Activated T-helper 17 cell treated with anti-CD3 and anti-CD28 coated beads, Interleukin-2, amount 50 U/mL, for 72 hours (primary cell): ENCODE results near the gene INTS11. TPM values are rescaled to one million over a fixed set of nuclear protein-coding genes. Genes with fewer than 3 reads are reported as not detected.

Experiments used
- ATAC-seq: fragments of 150-1000 bp; cut with Tn5 transposase; replicated peaks from 2 replicates; pipeline ENCODE4 v1.10.0; 2021; ENCODE audit warnings: mild to moderate bottlenecking, moderate library complexity
- H3K27ac Mint-ChIP-seq: one replicate; pipeline ENCODE4 v1.8.0; 2022; ENCODE audit warnings: mixed read lengths
- H3K27me3 Mint-ChIP-seq: one replicate; pipeline ENCODE4 v1.8.0; 2022; ENCODE audit warnings: mixed read lengths
- H3K36me3 Mint-ChIP-seq: one replicate; pipeline ENCODE4 v1.8.0; 2022; ENCODE audit warnings: low read depth, mild to moderate bottlenecking, mixed read lengths
- H3K4me1 Mint-ChIP-seq: one replicate; pipeline ENCODE4 v1.8.0; 2022; ENCODE audit warnings: mixed read lengths
- H3K4me3 Mint-ChIP-seq: one replicate; pipeline ENCODE4 v1.8.0; 2022; ENCODE audit warnings: mild to moderate bottlenecking, mixed read lengths
- H3K9me3 Mint-ChIP-seq: one replicate; pipeline ENCODE4 v1.8.0; 2022; ENCODE audit warnings: mixed read lengths
- total RNA-seq, 2 donors: library from RNA; stranded (reverse); gene quantifications; one replicate each; pipeline ENCODE4 v1.2.3, GENCODE V29; 2022

Gene INTS11
- total RNA-seq, 2 donors from 2014 or later: 122 to 125 TPM

DNA sequence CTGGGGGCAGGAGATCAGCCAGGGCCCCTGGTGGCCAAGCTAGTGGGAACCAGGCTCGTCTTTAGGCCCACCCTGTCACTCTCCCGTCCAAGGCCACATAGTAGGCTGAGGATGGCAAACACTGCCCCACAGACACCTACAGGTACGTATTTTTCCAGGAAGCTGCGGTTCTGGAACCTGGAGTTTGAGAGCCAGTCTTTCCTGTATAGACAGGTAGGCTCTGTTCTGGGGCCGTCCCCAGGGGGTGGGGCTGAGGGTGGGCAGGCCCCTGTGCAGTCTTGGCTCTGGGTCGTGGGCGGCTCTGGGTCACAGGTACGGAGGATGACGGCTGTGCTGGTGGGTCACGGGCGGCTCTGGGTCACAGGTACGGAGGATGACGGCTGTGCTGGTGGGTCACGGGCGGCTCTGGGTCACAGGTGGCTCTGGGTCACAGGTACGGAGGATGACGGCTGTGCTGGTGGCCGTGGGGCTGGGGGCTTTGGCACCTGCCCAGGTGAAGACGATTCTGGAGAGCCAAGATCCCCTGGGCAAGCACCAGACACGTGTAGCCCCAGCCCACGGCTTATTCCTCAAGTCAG lies 13.9 kb downstream of the INTS11 start:
- H3K9me3 Mint-ChIP-seq: no peaks in the 10 kb centered on the region
- peak overlapping the region; percentile 69 for H3K4me3 Mint-ChIP-seq
- H3K36me3 Mint-ChIP-seq: peaks cover 31% of the 10 kb centered on the region
- H3K27me3 Mint-ChIP-seq: no peaks in the 10 kb centered on the region
- H3K4me1 Mint-ChIP-seq: no peaks in the 10 kb centered on the region
- no peak for ATAC-seq
- H3K27ac Mint-ChIP-seq: no peak overlapping the region

DNA sequence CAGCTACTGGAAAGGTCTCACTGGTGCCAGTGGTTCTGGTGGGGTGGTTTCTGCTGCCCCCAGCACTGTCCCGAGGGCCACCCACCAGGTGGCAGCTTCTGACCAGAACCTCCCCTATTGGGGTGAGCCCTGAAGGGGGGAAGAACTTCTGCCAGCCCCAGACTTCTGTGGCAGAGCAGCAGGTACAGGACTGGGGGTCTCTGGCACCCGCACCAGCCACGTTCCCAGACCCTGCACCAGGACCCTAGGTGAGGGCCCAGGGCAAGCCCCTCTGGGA lies 14.4 kb downstream of the INTS11 start:
- Mint-ChIP-seq H3K4me3 (peak overlapping the region; percentile 69), H3K27me3 (no peaks in the 10 kb centered on the region), H3K27ac (no peak overlapping the region), H3K4me1 (no peaks in the 10 kb centered on the region), H3K36me3 (peaks cover 26% of the 10 kb centered on the region), H3K9me3 (no peaks in the 10 kb centered on the region)
- no peak for ATAC-seq

DNA sequence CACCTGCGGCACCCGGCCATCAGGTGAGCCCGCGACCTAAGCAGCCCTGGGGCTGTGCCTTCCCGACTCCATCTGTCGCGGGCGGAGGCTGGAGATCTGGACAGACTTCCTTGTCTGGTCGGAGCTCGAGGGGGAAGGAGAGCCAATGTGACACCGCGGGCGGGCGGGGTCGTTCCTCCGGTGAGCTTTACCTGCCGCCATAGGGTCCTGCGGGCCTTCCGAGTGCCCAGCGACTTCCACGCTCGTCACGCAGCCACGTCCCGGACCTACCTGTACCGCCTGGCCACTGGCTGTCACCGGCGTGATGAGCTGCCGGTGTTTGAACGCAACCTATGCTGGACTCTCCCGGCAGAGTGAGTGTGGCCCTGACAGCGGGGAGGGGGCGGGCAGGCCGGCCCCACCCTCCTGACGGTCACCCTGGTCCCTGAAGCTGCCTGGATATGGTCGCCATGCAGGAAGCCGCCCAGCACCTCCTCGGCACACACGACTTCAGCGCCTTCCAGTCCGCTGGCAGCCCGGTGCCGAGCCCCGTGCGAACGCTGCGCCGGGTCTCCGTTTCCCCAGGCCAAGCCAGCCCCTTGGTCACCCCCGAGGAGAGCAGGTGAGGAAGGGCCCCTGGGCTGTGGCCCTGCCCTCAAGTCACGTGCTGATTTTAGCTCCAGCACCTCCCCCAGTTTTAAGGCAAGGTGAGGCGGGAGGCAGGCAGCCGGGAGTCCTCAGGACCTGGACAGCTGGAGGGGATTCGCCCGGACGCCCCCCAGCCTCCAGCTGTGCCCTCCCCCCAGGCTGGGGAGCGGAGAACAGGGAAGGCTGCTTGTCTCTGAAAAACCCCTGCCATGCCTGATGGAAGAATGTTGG lies 15.0 kb downstream of the INTS11 start:
- H3K9me3 Mint-ChIP-seq: no peaks in the 10 kb centered on the region
- no peaks in the 10 kb centered on the region for H3K4me1 Mint-ChIP-seq

DNA sequence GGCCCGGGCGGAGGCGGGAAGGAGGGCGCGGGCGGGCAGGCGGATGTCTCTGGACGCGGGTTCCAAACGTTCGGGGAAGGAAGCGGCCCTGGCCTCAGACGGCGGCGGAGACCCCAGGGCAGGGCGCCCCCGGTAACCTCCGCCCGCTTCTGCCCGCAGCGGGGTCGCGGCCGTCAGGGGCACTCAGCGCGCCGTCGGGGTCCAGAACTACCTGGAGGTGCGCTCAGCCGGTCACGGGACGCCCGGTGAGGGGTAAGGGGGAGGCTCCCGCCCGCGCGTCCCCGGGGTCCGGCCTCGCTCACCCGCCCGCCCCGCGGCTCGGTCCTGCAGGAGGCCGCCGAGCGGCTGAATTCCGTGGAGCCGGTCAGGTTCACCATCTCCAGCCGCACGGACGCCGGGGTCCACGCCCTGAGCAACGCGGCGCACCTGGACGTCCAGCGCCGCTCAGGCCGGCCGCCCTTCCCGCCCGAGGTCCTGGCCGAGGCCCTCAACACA lies 15.7 kb downstream of the INTS11 start:
- Mint-ChIP-seq H3K4me1 (no peaks in the 10 kb centered on the region), H3K27me3 (no peaks in the 10 kb centered on the region), H3K4me3 (peak overlapping the region; percentile 69), H3K9me3 (no peaks in the 10 kb centered on the region), H3K27ac (no peak overlapping the region), H3K36me3 (peaks cover 20% of the 10 kb centered on the region)
- ATAC-seq: no peak

More for the DNA sequence above, 15.0 kb downstream of the INTS11 start:
- Mint-ChIP-seq H3K4me3 (peak overlapping the region; percentile 69), H3K27me3 (no peaks in the 10 kb centered on the region), H3K27ac (no peak overlapping the region), H3K36me3 (peaks cover 22% of the 10 kb centered on the region)
- no peak for ATAC-seq

DNA sequence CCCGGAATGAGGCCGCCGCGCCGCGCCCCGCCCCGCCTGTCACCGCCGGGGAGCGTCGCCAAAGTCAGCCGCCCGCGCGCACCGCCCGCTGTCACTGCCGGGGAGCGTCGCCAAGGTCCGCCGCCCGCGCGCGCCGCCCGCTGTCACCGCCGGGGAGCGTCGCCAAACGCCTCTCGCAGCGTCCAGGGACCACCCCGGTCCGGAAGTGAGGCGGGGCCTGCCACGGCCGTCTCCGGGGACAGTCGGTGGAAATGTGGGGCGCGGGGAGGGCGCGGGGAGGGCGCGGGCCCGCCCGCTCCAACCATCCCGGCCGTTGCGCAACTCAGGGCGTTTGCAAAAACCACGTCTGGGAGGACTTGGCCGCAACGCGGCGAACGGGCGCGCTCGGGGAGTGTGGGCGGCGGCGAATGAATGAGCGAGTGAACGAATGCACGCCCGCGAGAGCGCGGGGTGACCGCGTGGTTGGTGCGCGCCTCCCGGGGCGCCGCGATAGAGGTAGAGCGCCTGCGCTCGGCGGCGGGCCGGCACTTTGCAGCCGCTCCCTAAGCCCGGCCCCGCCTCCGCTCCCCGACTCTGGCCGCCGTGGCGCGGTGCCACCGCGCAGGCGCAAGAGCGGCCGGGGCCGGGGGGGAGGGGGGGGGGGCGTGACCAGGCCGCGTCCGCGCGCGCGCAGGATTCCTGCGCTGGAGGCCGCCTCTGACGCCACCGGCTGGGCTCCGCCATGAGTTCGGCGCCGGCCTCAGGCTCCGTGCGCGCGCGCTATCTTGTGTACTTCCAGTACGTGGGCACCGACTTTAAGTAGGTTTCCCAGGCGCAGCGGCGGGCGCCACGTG lies 16.3 kb downstream of the INTS11 start, which contains the start of the genes ACAP3 and PUSL1:
Gene ACAP3, minus strand, starts transcription at position 8 of the 833 bp plus-strand sequence. CDS start 115 bp downstream, outside the sequence.
Gene PUSL1, plus strand, starts transcription at position 675 of the 833 bp plus-strand sequence. Its CDS starts 47 bp downstream, at position 722.
- Mint-ChIP-seq H3K9me3 (no peaks in the 10 kb centered on the region), H3K4me1 (no peaks in the 10 kb centered on the region), H3K36me3 (peaks cover 14% of the 10 kb centered on the region), H3K27ac (peak within 1 kb of the TSS; percentile 84), H3K4me3 (peak within 1 kb of the TSS; percentile 86), H3K27me3 (no peaks in the 10 kb centered on the region)
- peak; percentile 79 for ATAC-seq

DNA sequence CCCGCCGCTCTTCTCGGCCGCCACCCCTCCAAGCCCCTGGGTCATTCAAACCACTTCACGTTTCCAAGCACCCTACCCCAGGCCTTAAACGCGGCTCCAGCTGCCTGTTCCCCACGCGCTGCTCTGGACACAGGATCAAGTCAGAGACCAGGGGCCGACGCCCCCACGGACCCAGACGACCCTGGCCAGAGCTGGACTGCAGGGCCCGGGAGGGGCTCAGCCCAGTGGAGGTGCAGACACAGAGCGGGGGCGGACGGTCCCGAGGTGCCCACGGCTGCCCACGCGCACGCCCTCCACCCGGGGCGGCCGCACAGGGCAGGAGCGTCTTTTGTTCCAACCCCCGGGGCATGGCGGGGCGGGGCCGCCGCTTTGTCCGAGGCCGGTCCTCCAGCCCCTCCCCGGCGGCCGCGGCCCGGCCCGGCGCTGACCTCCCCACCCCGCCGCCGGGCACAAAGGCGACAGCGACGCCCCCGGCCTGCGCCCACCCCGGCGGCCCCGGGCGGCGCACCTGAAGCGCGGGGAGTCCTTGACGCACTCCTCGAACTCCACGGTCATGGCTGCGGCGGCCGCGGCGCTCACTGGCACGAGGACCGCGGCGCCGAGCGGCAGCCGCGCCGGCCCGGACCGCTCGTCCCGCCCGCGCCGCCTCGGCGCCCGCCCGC lies 17.1 kb downstream of the INTS11 start:
- ATAC-seq: no peak
- H3K27ac Mint-ChIP-seq: peak overlapping the region; percentile 84

DNA sequence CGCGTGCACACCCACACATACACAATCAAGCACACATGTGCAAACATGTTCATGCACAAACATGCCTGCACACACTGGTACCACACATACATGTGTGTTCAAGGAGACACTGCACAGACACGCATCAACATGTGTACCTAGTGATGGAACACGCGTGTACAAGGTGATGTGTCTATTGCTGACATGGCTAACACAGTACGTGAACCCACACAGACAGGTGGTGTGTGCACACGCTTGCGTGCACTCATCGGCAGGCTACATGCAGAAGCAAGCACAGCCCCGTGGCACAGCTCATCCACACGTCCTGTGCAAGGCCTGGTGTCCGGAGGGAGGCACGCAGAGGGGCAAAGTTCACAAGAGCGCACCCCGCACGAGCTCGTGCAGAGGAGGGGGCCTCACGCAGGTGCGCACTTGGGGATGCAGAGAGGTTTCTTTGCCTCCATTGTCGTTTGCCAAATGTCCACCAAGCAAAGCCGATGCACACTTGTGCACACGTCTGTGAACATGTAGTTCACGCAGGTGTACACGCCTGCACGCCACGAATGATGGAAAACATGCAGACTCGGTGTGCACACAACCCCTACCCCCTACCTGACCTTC lies 17.7 kb downstream of the INTS11 start:
- Mint-ChIP-seq H3K4me3 (peak overlapping the region; percentile 86), H3K27ac (peak overlapping the region; percentile 84), H3K9me3 (no peaks in the 10 kb centered on the region), H3K36me3 (peaks cover 7% of the 10 kb centered on the region), H3K27me3 (no peaks in the 10 kb centered on the region), H3K4me1 (no peaks in the 10 kb centered on the region)
- no peak for ATAC-seq

More for the DNA sequence above, 17.1 kb downstream of the INTS11 start:
- Mint-ChIP-seq H3K4me3 (peak overlapping the region; percentile 86), H3K9me3 (no peaks in the 10 kb centered on the region), H3K4me1 (no peaks in the 10 kb centered on the region), H3K36me3 (peaks cover 7% of the 10 kb centered on the region), H3K27me3 (no peaks in the 10 kb centered on the region)

DNA sequence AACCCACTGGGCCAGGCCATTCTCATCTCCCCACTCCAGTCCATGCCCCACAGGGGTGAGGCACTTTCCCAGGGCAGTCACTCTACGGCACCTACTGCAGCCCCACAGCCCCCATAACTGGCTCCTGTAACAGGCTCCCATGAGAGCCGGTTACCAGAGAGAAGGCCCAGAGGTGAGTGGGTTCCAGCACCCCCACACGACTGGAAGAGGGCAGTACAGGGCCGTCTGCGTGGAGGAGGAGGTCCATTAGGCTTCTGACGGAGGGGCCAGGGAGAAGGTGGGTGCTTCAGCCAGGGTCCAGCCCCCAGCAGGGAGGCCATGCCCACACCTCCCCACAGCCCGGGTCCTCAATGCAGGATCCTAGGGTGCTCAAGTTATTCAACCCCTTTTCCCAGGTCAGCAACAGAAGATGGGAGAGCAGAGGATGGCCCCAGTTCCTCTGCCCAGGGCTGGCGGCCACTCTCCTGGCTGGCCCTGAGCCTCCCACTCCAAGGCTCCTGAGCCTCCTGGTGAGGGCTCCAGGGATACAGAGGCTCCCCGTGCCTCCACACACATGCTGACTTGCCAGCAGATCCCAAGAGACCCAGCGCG lies 18.3 kb downstream of the INTS11 start:
- peak overlapping the region; percentile 86 for H3K4me3 Mint-ChIP-seq
- H3K36me3 Mint-ChIP-seq: peaks cover 1% of the 10 kb centered on the region
- no peak for ATAC-seq
- H3K4me1 Mint-ChIP-seq: no peaks in the 10 kb centered on the region
- no peaks in the 10 kb centered on the region for H3K27me3 Mint-ChIP-seq
- H3K27ac Mint-ChIP-seq: peak overlapping the region; percentile 84
- H3K9me3 Mint-ChIP-seq: no peaks in the 10 kb centered on the region

DNA sequence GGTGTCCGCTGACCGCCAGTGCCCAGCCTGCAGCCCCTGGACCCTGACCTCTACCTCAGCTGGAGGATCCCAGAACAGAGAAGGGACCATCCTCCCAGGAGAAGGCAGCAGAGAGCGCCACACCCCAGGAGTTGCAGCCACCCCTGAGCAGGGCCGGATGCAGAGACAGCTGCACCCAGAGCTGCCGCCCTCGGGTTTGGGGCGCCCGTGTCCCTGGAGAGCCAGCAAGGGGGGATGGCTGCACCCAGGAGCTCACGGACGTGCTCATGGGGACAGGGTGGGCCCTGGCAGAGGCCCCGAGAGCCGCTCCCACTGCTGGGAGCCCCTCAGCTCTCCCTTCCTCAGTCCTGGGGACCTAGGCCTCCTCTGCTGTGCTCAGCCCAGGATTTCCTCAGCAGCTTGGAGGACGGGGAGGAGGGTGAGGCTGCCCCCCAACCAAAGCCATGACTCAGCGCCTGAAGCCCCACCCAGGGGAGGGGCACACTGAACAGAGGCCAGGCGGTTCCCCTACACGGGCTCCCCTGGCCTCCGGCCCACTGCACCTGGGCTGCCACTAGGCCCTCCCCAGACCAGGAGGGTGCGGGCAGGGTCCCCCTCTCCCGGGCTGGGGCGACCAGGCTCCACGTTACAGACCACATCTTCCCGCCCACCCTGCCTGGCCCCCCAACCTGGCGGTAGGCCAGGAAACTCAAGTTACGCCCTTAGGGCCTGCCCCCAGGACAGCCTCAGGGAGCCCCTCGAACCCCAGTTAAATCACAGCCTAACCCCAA lies 19.0 kb downstream of the INTS11 start:
- H3K27me3 Mint-ChIP-seq: no peaks in the 10 kb centered on the region
- no peaks in the 10 kb centered on the region for H3K9me3 Mint-ChIP-seq
- no peaks in the 10 kb centered on the region for H3K4me1 Mint-ChIP-seq
- no peak for ATAC-seq
- no peaks in the 10 kb centered on the region for H3K36me3 Mint-ChIP-seq
- H3K27ac Mint-ChIP-seq: peak overlapping the region; percentile 84
- H3K4me3 Mint-ChIP-seq: peak overlapping the region; percentile 86

DNA sequence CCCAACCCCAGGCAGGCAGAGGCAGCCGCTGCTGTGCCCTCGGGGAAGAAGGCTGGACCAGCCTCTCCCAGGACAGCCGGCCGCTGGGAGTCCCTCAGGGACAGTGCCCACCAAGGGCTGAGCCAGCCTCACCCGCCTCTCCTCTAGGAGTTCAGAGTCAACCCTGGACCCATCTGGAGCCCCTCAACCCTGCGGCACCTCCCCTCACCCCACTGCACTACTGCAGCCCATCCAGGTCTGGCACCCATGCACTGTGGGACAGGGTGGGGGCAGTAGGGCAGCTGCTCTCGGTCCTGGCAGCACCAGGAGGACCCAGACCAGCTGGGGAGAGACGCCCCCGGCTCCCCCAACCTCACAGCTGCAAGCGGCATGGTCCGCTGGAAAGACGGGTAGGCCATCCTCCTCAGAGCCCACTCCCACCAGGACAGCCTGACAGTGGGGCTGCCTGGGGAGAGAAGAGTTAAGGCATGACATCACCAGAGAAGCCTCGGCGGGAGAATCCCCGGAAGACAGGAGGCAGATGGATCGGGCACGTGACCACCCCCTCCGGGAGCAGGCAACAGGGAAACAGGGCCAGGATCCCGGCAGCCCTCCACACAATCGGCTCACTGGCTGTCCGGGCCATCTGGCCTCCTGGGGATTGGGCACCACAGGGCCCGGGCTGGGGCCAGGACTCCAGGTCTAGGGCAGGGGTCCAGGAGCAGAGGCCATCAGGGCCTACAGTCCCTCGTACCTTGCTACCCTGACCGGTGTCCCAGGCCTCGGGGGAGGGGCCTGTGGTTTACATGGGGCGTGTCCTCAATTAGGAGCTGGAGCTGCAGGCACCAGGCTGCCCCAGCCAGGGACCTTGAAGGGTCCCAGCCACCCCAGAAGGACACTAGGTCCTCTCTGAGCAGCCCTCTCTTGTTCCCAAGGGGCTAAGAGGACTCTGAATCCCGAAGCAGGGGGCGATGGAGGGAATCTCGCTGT lies 19.8 kb downstream of the INTS11 start:
- Mint-ChIP-seq H3K36me3 (no peaks in the 10 kb centered on the region), H3K4me1 (no peaks in the 10 kb centered on the region), H3K9me3 (no peaks in the 10 kb centered on the region), H3K4me3 (peak overlapping the region; percentile 86), H3K27me3 (no peaks in the 10 kb centered on the region), H3K27ac (no peak overlapping the region)
- no peak for ATAC-seq

DNA sequence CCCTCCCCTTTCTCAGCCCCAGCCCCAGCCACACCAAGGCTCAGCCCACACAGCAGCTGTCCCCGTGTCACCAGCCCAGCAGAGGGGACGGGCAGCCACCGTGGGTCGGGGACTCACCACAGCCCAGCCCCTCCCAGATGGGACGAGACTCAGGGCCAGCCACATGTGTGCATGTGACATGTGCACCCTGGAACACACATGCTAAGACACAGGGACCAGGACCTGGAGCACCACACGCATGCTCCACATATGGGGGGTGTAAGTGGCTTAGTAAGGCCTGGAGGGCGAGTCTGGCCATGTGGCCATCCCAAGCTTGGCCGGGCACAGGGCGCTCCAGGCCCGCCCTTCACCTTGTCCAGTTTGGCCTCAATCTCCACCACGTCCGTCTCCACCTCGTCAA lies 20.7 kb downstream of the INTS11 start:
- H3K27me3 Mint-ChIP-seq: no peaks in the 10 kb centered on the region
- H3K4me1 Mint-ChIP-seq: no peaks in the 10 kb centered on the region
- no peaks in the 10 kb centered on the region for H3K9me3 Mint-ChIP-seq
- no peak for ATAC-seq
- no peaks in the 10 kb centered on the region for H3K36me3 Mint-ChIP-seq
- no peak overlapping the region for H3K4me3 Mint-ChIP-seq
- H3K27ac Mint-ChIP-seq: no peak overlapping the region

DNA sequence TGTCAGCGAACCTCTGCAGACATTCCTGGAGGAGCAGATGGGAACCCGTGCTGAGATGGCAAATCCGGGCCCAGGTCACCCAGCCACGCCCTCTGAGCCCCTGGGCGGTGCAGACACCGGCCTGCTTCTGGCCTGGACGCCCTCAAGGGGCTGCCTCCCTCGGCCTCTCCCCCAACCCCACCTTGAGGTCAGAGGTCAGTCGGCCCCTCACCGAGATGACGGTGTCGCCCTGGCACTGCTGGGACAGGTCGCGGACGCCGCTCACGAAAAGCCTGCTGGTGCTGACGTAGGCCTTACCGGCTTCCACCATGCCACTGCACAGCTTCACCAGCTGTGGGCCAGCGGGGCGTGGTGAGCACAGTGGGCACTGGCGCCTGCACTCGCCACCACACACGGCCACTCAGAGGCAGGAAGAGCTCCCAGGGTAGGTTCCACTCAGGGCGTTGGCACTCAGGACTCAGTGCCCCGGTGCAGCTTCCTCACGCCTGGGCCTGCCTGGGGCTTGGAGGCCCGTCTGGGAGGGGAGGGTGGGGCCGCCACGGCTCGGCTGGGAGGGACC lies 21.4 kb downstream of the INTS11 start:
- no peaks in the 10 kb centered on the region for H3K9me3 Mint-ChIP-seq
- no peak overlapping the region for H3K27ac Mint-ChIP-seq
- no peaks in the 10 kb centered on the region for H3K27me3 Mint-ChIP-seq
- no peak overlapping the region for H3K4me3 Mint-ChIP-seq
- H3K36me3 Mint-ChIP-seq: no peaks in the 10 kb centered on the region
- ATAC-seq: no peak
- no peaks in the 10 kb centered on the region for H3K4me1 Mint-ChIP-seq
